SKM-1 (cell line): ENCODE results near the gene CA7.
"Not testable (repeated sequence)": the region's sequence is repeated elsewhere in the genome, so short reads cannot be mapped to it uniquely, and the experiment has no call there.

ENCODE experiments used
- DNase-seq: peaks from one replicate; lab custom pipeline; 2025; ENCODE audit not compliant: unreplicated experiment; lab: John Stamatoyannopoulos, UW

The CA7 gene

DNA sequence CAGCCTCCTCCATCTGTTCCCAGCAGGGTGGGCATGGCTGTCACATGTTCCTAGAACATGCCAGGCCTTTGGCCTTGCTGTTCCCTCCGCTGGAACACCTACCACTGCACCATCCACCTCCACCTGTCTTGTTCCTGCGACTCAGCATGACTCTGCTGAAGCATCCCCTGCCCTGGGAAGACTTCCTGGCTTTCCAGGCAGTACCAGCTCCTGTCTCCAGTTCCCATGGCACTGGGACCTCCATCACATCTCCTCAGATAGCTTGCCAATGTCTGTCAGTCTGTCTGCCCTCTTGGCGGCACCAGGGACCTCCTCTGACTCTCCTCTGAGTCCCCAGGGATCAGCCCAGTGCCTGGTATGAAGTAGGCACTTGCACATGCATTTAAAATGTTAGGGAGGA is 51.8 kb downstream of the CA7 start:
- no peak for DNase-seq

- DNase-seq: not testable (repeated sequence)
These were observed 52.5 kb downstream of the CA7 start for GRCh38 chr16:66896682-66897081.

GRCh38 chr16:66898207-66898606 is 54.0 kb downstream of the CA7 start:
- DNase-seq: no peak

GRCh38 chr16:66898933-66899309 is 54.7 kb downstream of the CA7 start:
- DNase-seq: no peak

- peak; percentile 12 for DNase-seq
These were observed 55.2 kb downstream of the CA7 start for GRCh38 chr16:66899310-66899944.

DNA sequence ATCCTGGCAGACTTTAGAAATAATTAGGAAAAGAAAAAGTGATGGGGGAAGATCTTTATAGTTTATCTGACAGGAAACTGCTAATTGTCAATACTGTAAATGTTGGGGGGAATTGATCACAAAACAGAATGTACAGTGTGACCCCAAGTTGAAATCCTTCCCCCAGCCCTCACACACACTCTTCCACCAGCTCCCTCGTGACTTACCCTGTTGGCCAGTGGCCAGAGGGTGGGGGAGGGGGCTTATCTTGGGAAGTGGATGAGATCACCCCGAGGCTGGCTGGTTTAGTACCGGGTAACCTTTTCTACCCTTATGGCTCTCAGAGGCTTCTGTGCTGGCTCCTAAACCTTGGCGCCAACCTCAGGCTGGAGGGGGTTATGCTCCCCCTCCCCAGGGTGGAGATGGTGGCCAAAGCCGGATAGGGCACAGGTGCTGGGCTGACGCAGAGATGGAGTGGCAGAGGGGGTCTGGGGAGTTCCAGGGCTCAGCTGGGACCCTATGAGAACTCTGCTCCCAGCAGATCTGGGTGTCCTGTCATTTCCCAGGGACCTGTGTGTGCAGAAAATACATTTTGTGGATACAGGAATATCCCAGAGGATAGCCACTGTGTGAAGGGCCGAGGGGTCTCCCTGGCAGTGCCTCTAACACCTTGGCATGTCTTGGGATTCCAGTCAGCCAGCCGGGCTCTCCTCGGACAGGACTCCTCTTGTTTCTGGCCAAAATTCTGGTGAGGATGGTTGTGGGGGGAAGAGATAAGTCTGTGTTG is 55.9 kb downstream of the CA7 start:
- no peak for DNase-seq

GRCh38 chr16:66900721-66901441 is 56.7 kb downstream of the CA7 start:
- no peak for DNase-seq

- no peak for DNase-seq
These were observed 57.4 kb downstream of the CA7 start for GRCh38 chr16:66901626-66902025.

DNA sequence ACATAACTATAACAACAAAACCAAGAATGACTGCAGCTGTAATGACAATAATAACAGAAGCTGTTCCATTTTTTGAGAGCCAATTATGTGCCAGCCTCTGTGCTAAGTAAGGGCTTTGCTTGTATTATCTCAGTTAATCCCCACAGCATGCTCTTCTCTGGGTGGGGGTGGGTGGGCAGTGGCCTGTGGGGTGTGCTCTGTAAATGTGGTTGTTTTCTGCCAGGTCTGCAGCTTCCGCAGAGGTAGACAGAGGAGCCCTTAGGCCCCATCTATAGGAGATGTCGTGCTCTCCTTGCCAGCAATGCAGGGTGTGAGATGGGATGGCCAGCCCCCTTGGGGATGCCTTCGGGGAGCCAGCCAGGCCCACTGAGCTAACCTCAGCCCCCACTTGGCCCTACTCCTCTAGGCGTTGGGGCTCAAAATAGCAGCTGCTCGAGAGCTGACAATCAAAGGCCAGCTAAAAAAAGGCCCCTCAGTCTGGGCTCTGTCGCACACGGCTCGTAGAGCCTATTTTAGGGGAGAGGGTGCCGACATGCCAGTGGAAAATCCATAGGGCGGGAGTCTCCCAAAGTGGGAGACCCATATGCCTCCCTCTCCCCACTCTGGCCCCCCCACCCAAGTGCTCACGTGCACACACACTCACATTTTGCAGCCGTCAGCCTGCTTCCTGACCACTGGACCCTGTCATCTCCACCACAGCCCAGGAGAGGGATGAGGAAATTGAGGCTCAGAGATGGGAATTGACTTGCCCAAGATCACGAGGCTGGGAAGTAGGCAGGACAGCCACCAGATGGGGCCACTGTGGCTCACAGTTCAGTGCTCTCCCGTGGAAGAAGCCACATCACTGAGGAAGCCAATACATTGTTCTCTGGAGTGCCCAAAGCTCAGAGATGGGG is 58.7 kb downstream of the CA7 start:
- no peak for DNase-seq
